HAP-1 (cell line): ENCODE measurements around the gene KRI1.

Source experiments
- DNase-seq, 2 experiments: peaks; one replicate each; pipeline ENCODE4 v3.0.0-alpha.2; 2016 to 2020; ENCODE audit warnings: low spot score in 2 of 2
- H3K27me3 ChIP-seq: fragments of 250-450 bp; sonication (Bioruptor Pico); 2 replicates; pipeline ENCODE4 v1.5.1; 2020; ENCODE audit warnings: low read depth, mild to moderate bottlenecking, moderate library complexity
- H3K36me3 ChIP-seq: fragments of 250-450 bp; sonication (Bioruptor Pico); replicated peaks from 2 replicates; pipeline ENCODE4 v1.5.1; 2020; ENCODE audit warnings: mild to moderate bottlenecking
- H3K4me1 ChIP-seq: fragments of 250-450 bp; sonication (Bioruptor Pico); 2 replicates; pipeline ENCODE4 v1.5.1; 2020; ENCODE audit warnings: mild to moderate bottlenecking
- H3K4me3 ChIP-seq: fragments of 250-450 bp; sonication (Bioruptor Pico); 2 replicates; pipeline ENCODE4 v1.5.1; 2020; ENCODE audit warnings: mild to moderate bottlenecking, moderate library complexity
- H3K9me3 ChIP-seq: fragments of 250-450 bp; sonication (Bioruptor Pico); 2 replicates; pipeline ENCODE4 v1.5.1; 2020; ENCODE audit warnings: mild to moderate bottlenecking, moderate library complexity
- in situ Hi-C: fragments of 300-500 bp; cut with MboI; formaldehyde crosslinking; loops from 3 replicates; pipeline ENCODE4 v1.14.3; 2020; ENCODE audit warnings: low sequenced_read_pairs, inconsistent platforms, mixed read lengths

Gene KRI1

GRCh38 chr19:10565567-10566407 lies at the start of gene KRI1:
Gene KRI1, minus strand, starts transcription at chr19:10566010. Its CDS starts 11 bp downstream, at chr19:10565999.
- no peaks in the 10 kb centered on the region for H3K27me3 ChIP-seq
- peak; percentile 91 to 99 for DNase-seq
- in situ Hi-C loops = no loop called here
- no peaks in the 10 kb centered on the region for H3K9me3 ChIP-seq
- H3K36me3 ChIP-seq = peaks cover 33% of the 10 kb centered on the region
- H3K4me1 ChIP-seq = peaks cover 17% of the 10 kb centered on the region
- H3K4me3 ChIP-seq = peak within 1 kb of the TSS; percentile 94

GRCh38 chr19:10612499-10613119 lies 46.8 kb upstream of the KRI1 start:
- H3K4me3 ChIP-seq = no peak overlapping the region
- in situ Hi-C loops = no loop called here
- no peak for DNase-seq
- H3K36me3 ChIP-seq = no peaks in the 10 kb centered on the region
- no peaks in the 10 kb centered on the region for H3K27me3 ChIP-seq
- no peaks in the 10 kb centered on the region for H3K9me3 ChIP-seq
- no peaks in the 10 kb centered on the region for H3K4me1 ChIP-seq

- Histone ChIP-seq H3K4me1 (no peaks in the 10 kb centered on the region), H3K9me3 (no peaks in the 10 kb centered on the region), H3K27me3 (no peaks in the 10 kb centered on the region), H3K36me3 (no peaks in the 10 kb centered on the region), H3K4me3 (no peak overlapping the region)
- in situ Hi-C loops = no loop called here
- DNase-seq = no peak
Measured at GRCh38 chr19:10611907-10612306, 46.1 kb upstream of the KRI1 start.

- H3K4me1 ChIP-seq = peaks cover 6% of the 10 kb centered on the region
- in situ Hi-C loops = no loop called here
- H3K27me3 ChIP-seq = no peaks in the 10 kb centered on the region
- H3K9me3 ChIP-seq = no peaks in the 10 kb centered on the region
- no peak overlapping the region for H3K4me3 ChIP-seq
- DNase-seq = no peak
- no peaks in the 10 kb centered on the region for H3K36me3 ChIP-seq
Measured at GRCh38 chr19:10604460-10604980, 38.7 kb upstream of the KRI1 start.

- H3K27me3 ChIP-seq = no peaks in the 10 kb centered on the region
- in situ Hi-C loops = no loop called here
- DNase-seq = no peak
- H3K4me3 ChIP-seq = no peak overlapping the region
- H3K4me1 ChIP-seq = peaks cover 6% of the 10 kb centered on the region
- H3K9me3 ChIP-seq = no peaks in the 10 kb centered on the region
- no peaks in the 10 kb centered on the region for H3K36me3 ChIP-seq
Measured at GRCh38 chr19:10603873-10604459, 38.2 kb upstream of the KRI1 start.

- no peaks in the 10 kb centered on the region for H3K36me3 ChIP-seq
- H3K27me3 ChIP-seq = no peaks in the 10 kb centered on the region
- H3K9me3 ChIP-seq = no peaks in the 10 kb centered on the region
- peak in 1 of 2 experiments; percentile 32 for DNase-seq
- H3K4me1 ChIP-seq = peaks cover 6% of the 10 kb centered on the region
- H3K4me3 ChIP-seq = peak overlapping the region; percentile 85
- in situ Hi-C loops = no loop called here
Measured at GRCh38 chr19:10603084-10603872, 37.5 kb upstream of the KRI1 start.

- in situ Hi-C loops = no loop called here
- DNase-seq = peak; percentile 76 to 90
- Histone ChIP-seq H3K4me3 (peak overlapping the region; percentile 85), H3K4me1 (peaks cover 6% of the 10 kb centered on the region), H3K36me3 (no peaks in the 10 kb centered on the region), H3K9me3 (no peaks in the 10 kb centered on the region), H3K27me3 (no peaks in the 10 kb centered on the region)
Measured at GRCh38 chr19:10602330-10603083, 36.7 kb upstream of the KRI1 start.

- in situ Hi-C loops = no loop called here
- DNase-seq = no peak
- H3K4me1 ChIP-seq = peaks cover 6% of the 10 kb centered on the region
- no peaks in the 10 kb centered on the region; the same call in 1 of the 2 replicates for H3K27me3 ChIP-seq
- H3K9me3 ChIP-seq = no peaks in the 10 kb centered on the region
- H3K36me3 ChIP-seq = no peaks in the 10 kb centered on the region
- H3K4me3 ChIP-seq = peak overlapping the region; percentile 8; the same call in 1 of the 2 replicates
Measured at GRCh38 chr19:10601999-10602329, 36.2 kb upstream of the KRI1 start.

GRCh38 chr19:10600149-10600548 lies 34.3 kb upstream of the KRI1 start:
- no peak for DNase-seq
- Histone ChIP-seq H3K4me1 (peaks cover 6% of the 10 kb centered on the region), H3K36me3 (no peaks in the 10 kb centered on the region), H3K4me3 (no peak overlapping the region), H3K9me3 (no peaks in the 10 kb centered on the region), H3K27me3 (no peaks in the 10 kb centered on the region; the same call in 1 of the 2 replicates)
- in situ Hi-C loops = no loop called here

GRCh38 chr19:10593820-10594637 lies 28.2 kb upstream of the KRI1 start:
- Histone ChIP-seq H3K4me1 (no peaks in the 10 kb centered on the region), H3K27me3 (no peaks in the 10 kb centered on the region; the same call in 1 of the 2 replicates), H3K4me3 (no peak overlapping the region), H3K36me3 (no peaks in the 10 kb centered on the region), H3K9me3 (no peaks in the 10 kb centered on the region)
- in situ Hi-C loops = no loop called here
- DNase-seq = no peak

- DNase-seq = no peak
- Histone ChIP-seq H3K9me3 (no peaks in the 10 kb centered on the region), H3K4me1 (no peaks in the 10 kb centered on the region), H3K36me3 (no peaks in the 10 kb centered on the region), H3K27me3 (no peaks in the 10 kb centered on the region; the same call in 1 of the 2 replicates), H3K4me3 (no peak overlapping the region)
- in situ Hi-C loops = no loop called here
Measured at GRCh38 chr19:10593148-10593547, 27.3 kb upstream of the KRI1 start.

- H3K9me3 ChIP-seq = no peaks in the 10 kb centered on the region
- H3K4me3 ChIP-seq = no peak overlapping the region
- in situ Hi-C loops = no loop called here
- H3K4me1 ChIP-seq = no peaks in the 10 kb centered on the region
- DNase-seq = no peak
- peaks cover 4% of the 10 kb centered on the region; the same call in 1 of the 2 replicates for H3K27me3 ChIP-seq
- no peaks in the 10 kb centered on the region for H3K36me3 ChIP-seq
Measured at GRCh38 chr19:10587839-10588150, 22.0 kb upstream of the KRI1 start.
